ENCODE results near the gene C6orf52. TPM values are rescaled to one million over a fixed set of nuclear protein-coding genes. Genes with fewer than 3 reads are reported as not detected.
"Not testable (repeated sequence)": the region's sequence is repeated elsewhere in the genome, so short reads cannot be mapped to it uniquely, and the experiment has no call there.

C6orf52 gene
- total RNA-seq, 2 donors from 2014 or later: 2.4 to 4.0 TPM

DNA sequence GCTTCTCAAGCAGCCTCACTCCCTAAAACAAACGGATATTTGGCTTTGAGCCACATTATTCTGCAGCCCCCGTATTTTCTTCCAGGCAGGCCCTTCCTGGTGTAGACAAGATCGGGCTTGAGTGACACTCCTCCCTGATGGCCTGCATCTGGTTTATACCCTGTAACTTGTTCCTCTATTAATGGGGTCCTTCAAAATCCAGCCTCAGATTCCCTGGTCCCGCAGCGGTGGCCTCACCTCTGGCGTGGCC, 28.1 kb upstream of the C6orf52 start:
- ATAC-seq: no peak
- Mint-ChIP-seq H3K4me1 (ENCODE audit: low read depth in 2 of 2) (peaks cover 33 to 62% of the 10 kb centered on the region in 2 donors), H3K9me3 (peaks cover 4% of the 10 kb centered on the region), H3K27ac (peak overlapping the region; percentile 76 to 83), H3K4me3 (peak overlapping the region; percentile 93), H3K27me3 (peaks cover 0 to 21% of the 10 kb centered on the region in 2 donors), H3K36me3 (peaks cover 4% of the 10 kb centered on the region)
- no peak for DNase-seq (ENCODE audit: low spot score)

DNA sequence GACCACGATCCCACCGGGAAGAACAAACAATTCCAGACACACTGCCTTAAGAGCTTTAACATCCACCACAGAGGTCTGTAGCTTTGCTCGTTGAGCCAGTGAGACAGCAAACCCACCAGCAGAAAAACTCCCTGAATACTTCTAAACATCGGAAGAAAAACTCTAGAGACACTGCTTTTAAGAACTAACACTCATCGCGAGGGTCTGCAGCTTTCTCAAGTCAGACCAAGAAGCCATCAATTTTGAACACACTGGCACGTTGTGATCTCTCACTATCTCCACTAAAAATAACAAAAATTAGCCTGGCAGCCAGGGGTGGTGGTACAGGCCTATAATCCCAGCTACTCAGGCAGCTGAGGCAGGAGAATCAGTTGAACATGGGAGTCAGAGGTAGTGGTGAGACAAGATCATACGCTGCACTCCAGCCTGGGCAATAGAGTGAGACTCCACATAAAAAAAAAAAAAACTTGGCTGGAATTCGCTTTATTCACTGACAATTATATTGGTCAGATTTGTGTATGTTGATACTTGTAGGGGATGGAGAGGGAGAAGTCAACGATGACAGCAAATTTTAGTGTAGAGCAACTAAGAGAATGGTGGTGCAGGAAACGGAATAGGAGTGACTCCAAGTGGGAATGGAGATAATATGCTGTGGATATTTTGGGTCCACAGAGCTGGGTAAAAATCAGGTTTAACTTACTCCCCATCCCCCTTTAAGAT, 27.6 kb upstream of the C6orf52 start:
- Mint-ChIP-seq H3K4me3 (peak overlapping the region; percentile 93), H3K27me3 (peaks cover 0 to 21% of the 10 kb centered on the region in 2 donors)
- DNase-seq (ENCODE audit: low spot score): no peak

GRCh38 chr6:10720960-10721849, 26.8 kb upstream of the C6orf52 start:
- not testable (repeated sequence) for H3K36me3 Mint-ChIP-seq; ATAC-seq; DNase-seq (ENCODE audit: low spot score); H3K9me3 Mint-ChIP-seq
- peaks cover 0 to 24% of the 10 kb centered on the region in 2 donors for H3K27me3 Mint-ChIP-seq
- peaks cover 24 to 51% of the 10 kb centered on the region in 2 donors for H3K4me1 Mint-ChIP-seq (ENCODE audit: low read depth in 2 of 2)
- H3K4me3 Mint-ChIP-seq: peak overlapping the region; percentile 93
- H3K27ac Mint-ChIP-seq: peak overlapping the region; percentile 76 to 83

More for the DNA sequence above, 27.6 kb upstream of the C6orf52 start:
- Mint-ChIP-seq H3K9me3 (peaks cover 4% of the 10 kb centered on the region), H3K27ac (peak overlapping the region; percentile 76 to 83), H3K36me3 (peaks cover 4% of the 10 kb centered on the region), H3K4me1 (ENCODE audit: low read depth in 2 of 2) (peaks cover 30 to 58% of the 10 kb centered on the region in 2 donors)
- no peak for ATAC-seq

DNA sequence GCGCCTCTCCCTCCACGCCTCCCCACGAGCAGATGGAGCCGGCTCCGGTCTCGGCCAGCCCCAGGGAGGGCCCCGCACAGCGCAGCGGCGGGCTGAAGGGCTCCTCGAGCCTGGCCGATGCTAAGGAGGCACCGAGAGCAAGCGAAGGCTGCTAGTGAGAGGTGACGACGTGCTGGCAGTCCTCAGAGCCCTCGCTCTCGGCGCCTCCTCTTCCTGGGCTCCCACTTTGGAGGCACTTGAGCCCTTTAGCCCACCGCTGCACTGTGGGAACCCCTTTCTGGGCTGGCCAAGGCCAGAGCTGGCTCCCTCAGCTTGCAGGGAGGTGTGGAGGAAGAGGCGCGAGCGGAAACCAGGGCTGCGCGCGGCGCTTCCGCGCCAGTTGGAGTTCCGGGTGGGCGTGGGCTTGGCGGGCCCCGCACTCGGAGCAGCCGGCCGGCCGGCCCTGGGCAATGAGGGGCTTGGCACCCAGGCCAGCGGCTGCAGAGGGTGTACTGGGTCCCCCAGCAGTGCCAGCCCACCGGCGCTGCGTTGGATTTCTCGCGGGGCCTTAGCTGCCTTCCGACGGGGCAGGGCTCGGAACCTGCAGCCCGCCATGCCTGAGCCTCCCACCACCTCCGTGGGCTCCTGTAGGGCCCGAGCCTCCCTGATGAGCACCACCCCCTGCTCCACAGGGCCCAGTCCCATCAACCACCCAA, 26.0 kb upstream of the C6orf52 start:
- ATAC-seq (peak; percentile 64), DNase-seq (ENCODE audit: low spot score) (peak; percentile 71)
- Mint-ChIP-seq H3K9me3 (peaks cover 4% of the 10 kb centered on the region), H3K4me1 (ENCODE audit: low read depth in 2 of 2) (peaks cover 20 to 43% of the 10 kb centered on the region in 2 donors), H3K27ac (peak overlapping the region in 1 of 2 donors; percentile 76), H3K4me3 (peak overlapping the region; percentile 93), H3K36me3 (no peaks in the 10 kb centered on the region), H3K27me3 (peaks cover 0 to 19% of the 10 kb centered on the region in 2 donors)

DNA sequence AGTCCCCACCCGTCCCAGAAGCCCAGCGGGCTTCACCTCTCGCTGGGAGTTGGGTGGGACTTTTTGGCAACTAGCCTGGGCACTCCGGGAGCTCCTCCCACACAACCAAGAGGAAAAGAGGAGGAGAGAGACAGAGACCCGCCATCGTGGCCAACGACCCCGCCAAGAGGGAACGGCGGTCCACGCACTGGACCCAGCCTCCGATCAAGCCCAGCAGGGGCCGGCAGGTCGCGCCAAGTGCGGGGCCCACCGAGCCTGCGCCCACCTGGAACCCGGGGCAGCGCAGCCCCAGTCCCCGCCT, 25.5 kb upstream of the C6orf52 start:
- Mint-ChIP-seq H3K27ac (peak overlapping the region in 1 of 2 donors; percentile 76), H3K9me3 (peaks cover 4% of the 10 kb centered on the region), H3K27me3 (peaks cover 0 to 17% of the 10 kb centered on the region in 2 donors), H3K4me1 (ENCODE audit: low read depth in 2 of 2) (peaks cover 18 to 39% of the 10 kb centered on the region in 2 donors), H3K4me3 (peak overlapping the region; percentile 58), H3K36me3 (no peaks in the 10 kb centered on the region)
- ATAC-seq: no peak
- DNase-seq (ENCODE audit: low spot score): no peak

- Mint-ChIP-seq H3K9me3 (peaks cover 4% of the 10 kb centered on the region), H3K4me1 (ENCODE audit: low read depth in 2 of 2) (peaks cover 18 to 39% of the 10 kb centered on the region in 2 donors), H3K27ac (peak overlapping the region in 1 of 2 donors; percentile 76), H3K4me3 (peak overlapping the region; percentile 58), H3K36me3 (no peaks in the 10 kb centered on the region), H3K27me3 (peaks cover 0 to 17% of the 10 kb centered on the region in 2 donors)
- no peak for ATAC-seq
- DNase-seq (ENCODE audit: low spot score): no peak
These were observed 25.0 kb upstream of the C6orf52 start for GRCh38 chr6:10719296-10719963.

DNA sequence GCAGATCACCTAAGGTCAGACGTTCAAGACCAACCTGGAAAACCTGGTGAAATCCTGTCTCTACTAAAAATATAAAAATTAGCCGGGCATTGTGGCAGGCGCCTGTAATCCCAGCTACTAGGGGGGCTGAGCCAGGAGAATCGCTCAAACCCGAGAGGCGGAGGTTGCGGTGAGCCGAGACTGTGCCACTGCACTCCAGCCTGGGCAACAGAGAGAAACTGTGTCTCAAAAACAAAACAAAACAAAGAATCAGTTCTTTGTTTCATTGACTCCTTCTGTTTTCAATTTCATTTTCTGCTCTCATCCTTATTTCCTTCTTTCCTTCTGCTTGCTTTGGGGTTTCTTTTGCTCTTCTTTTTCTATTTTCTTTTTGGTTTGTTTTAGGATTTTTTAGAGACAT, 19.5 kb upstream of the C6orf52 start:
- no peak overlapping the region for H3K4me3 Mint-ChIP-seq
- H3K36me3 Mint-ChIP-seq: peaks cover 4% of the 10 kb centered on the region
- no peaks in the 10 kb centered on the region for H3K4me1 Mint-ChIP-seq (ENCODE audit: low read depth in 2 of 2)
- peaks cover 0 to 6% of the 10 kb centered on the region in 2 donors for H3K27me3 Mint-ChIP-seq
- peak overlapping the region in 1 of 2 donors; percentile 34 for H3K27ac Mint-ChIP-seq
- ATAC-seq: no peak
- DNase-seq (ENCODE audit: low spot score): no peak
- no peaks in the 10 kb centered on the region for H3K9me3 Mint-ChIP-seq

DNA sequence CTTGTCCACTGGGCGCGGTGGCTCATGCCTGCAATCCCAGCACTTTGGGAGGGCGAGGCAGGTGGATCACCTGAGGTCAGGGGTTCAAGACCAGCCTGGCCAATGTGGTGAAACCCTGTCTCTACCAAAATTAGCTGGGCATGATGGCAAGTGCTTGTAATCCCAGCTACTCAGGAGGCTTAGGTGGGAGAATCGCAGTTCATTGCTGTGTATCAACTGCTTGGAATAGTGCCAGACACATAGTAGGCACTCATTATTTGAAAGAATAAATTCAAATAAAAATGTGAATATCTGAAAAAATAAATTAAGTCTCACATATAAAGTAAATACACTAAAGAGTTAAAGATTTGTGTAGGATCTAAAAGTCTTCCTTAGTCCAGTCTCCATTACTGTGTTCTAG, 2.2 kb upstream of the C6orf52 start:
- Mint-ChIP-seq H3K27me3 (no peaks in the 10 kb centered on the region), H3K4me1 (ENCODE audit: low read depth in 2 of 2) (peaks cover 44 to 63% of the 10 kb centered on the region in 2 donors)

DNA sequence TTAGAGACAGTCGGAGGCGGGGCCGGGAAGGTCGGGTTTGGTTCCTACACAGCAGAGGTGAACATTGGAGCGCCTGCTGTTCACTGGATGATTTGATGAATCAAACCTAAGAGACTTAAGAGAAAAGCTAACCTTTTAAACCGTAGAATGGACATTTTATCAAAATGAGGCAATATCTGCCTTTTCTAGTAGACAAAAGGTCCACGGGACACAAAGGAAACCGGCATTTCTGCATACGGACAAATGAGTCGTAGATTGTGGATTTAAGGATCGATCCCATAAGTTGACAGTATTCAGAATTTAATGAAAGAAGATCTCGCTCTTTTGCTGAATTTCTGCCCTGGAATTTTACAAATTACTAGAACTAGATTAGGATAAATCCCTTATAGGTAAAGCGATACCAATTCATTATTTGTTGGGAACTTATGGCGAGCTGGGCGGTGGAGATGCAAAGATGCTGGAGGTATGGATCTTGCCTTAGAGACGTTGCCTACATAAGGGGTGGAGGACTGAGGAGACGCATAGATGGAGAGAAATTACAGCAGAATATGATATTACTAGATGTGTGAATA, 756 bp upstream of the C6orf52 start:
- ATAC-seq: no peak
- H3K4me3 Mint-ChIP-seq: peak overlapping the region; percentile 93
- H3K4me1 Mint-ChIP-seq (ENCODE audit: low read depth in 2 of 2): peaks cover 44 to 49% of the 10 kb centered on the region in 2 donors
- peaks cover 36% of the 10 kb centered on the region for H3K36me3 Mint-ChIP-seq
- H3K9me3 Mint-ChIP-seq: no peaks in the 10 kb centered on the region
- H3K27me3 Mint-ChIP-seq: no peaks in the 10 kb centered on the region
- peak overlapping the region; percentile 99 to 100 for H3K27ac Mint-ChIP-seq
- DNase-seq (ENCODE audit: low spot score): no peak

More for the DNA sequence above, 2.2 kb upstream of the C6orf52 start:
- ATAC-seq (no peak), DNase-seq (ENCODE audit: low spot score) (no peak)
- Mint-ChIP-seq H3K36me3 (peaks cover 50% of the 10 kb centered on the region), H3K9me3 (no peaks in the 10 kb centered on the region), H3K27ac (no peak overlapping the region), H3K4me3 (peak overlapping the region; percentile 93)

- Mint-ChIP-seq H3K27me3 (no peaks in the 10 kb centered on the region), H3K4me3 (peak overlapping the region; percentile 93), H3K4me1 (ENCODE audit: low read depth in 2 of 2) (peaks cover 35 to 39% of the 10 kb centered on the region in 2 donors), H3K36me3 (peaks cover 22% of the 10 kb centered on the region), H3K27ac (peak overlapping the region; percentile 99 to 100), H3K9me3 (no peaks in the 10 kb centered on the region)
- ATAC-seq (no peak), DNase-seq (ENCODE audit: low spot score) (no peak)
These were observed 1.4 kb downstream of the C6orf52 start for GRCh38 chr6:10692965-10693538.

GRCh38 chr6:10690651-10691445, 3.6 kb downstream of the C6orf52 start:
- Mint-ChIP-seq H3K36me3 (peaks cover 18% of the 10 kb centered on the region), H3K4me3 (no peak overlapping the region), H3K27me3 (no peaks in the 10 kb centered on the region), H3K27ac (peak overlapping the region in 1 of 2 donors; percentile 34), H3K4me1 (ENCODE audit: low read depth in 2 of 2) (peaks cover 30 to 31% of the 10 kb centered on the region in 2 donors), H3K9me3 (no peaks in the 10 kb centered on the region)
- no peak for DNase-seq (ENCODE audit: low spot score)
- no peak for ATAC-seq

- Mint-ChIP-seq H3K36me3 (no peaks in the 10 kb centered on the region), H3K4me3 (no peak overlapping the region), H3K4me1 (ENCODE audit: low read depth in 2 of 2) (peaks cover 37 to 41% of the 10 kb centered on the region in 2 donors), H3K27ac (no peak overlapping the region), H3K9me3 (no peaks in the 10 kb centered on the region), H3K27me3 (no peaks in the 10 kb centered on the region)
- ATAC-seq (no peak), DNase-seq (ENCODE audit: low spot score) (no peak)
These were observed 6.8 kb downstream of the C6orf52 start for GRCh38 chr6:10687582-10687981.

Data from natural killer cell treated with Interleukin-12 subunit alpha and Interleukin-12 subunit beta and Interleukin-15 and Interleukin-18, amount 100 ng/mL, for 72 hours (primary cell).